ENCODE data around the gene ALDH16A1.

Gene ALDH16A1

GRCh38 chr19:49518033-49518432, 65.0 kb downstream of the ALDH16A1 start:
- no peak for DNase-seq (ENCODE audit: low read depth)
- TF ChIP-seq CTCF (IDR thresholded peaks at IDR 0.05; ENCODE audit: insufficient read depth, low read depth, low read length, missing control alignments): no peak
- no peak overlapping the region for H3K4me3 ChIP-seq (ENCODE audit: low read length)
